Cardiac fibroblast (primary cell): ENCODE data around the gene POMT1.
"Not testable (repeated sequence)": the region's sequence is repeated elsewhere in the genome, so short reads cannot be mapped to it uniquely, and the experiment has no call there.

Experiments
- DNase-seq, 2 donors: peaks; one replicate each; pipeline versions ENCODE4 v3.0.0 to v3.0.0-alpha.2; 2010; ENCODE audit warnings: low read depth in 2 of 2
- H3K4me3 ChIP-seq, 2 donors: replicated peaks in 1 of 2; 1 replicate in 1 of 2; 2 replicates in 1 of 2; pipeline ENCODE4 v1.5.1; 2011; ENCODE audit warnings: low read depth in 2 of 2, low read length in 2 of 2, mild to moderate bottlenecking in 2 of 2, moderate library complexity in 1 of 2
- CTCF ChIP-seq: IDR thresholded peaks from one replicate; pipeline ENCODE4 v1.5.1; 2011; ENCODE audit warnings: low read depth, mild to moderate bottlenecking, low read length, inconsistent platforms

Gene POMT1

GRCh38 chr9:131539223-131539923, 36.7 kb downstream of the POMT1 start:
- no peak for TF ChIP-seq CTCF
- DNase-seq: no peak
- H3K4me3 ChIP-seq: no peak overlapping the region

GRCh38 chr9:131543141-131543540, 40.4 kb downstream of the POMT1 start:
- TF ChIP-seq CTCF: no peak
- no peak for DNase-seq
- no peak overlapping the region for H3K4me3 ChIP-seq

- TF ChIP-seq CTCF: no peak
- H3K4me3 ChIP-seq: no peak within 1 kb of the TSS
- DNase-seq: no peak
Observed at GRCh38 chr9:131545003-131545785, 42.5 kb downstream of the POMT1 start, which contains the start of gene PRRT1B. Gene PRRT1B (plus strand): TSS chr9:131545523. CDS start chr9:131545616, 93 bp downstream.

- TF ChIP-seq CTCF: no peak
- no peak overlapping the region for H3K4me3 ChIP-seq
- no peak for DNase-seq
Observed at GRCh38 chr9:131545786-131546335, 43.1 kb downstream of the POMT1 start.

- no peak for DNase-seq
- peak; percentile 1 for TF ChIP-seq CTCF
- peak overlapping the region; percentile 19 to 32 for H3K4me3 ChIP-seq
Observed at GRCh38 chr9:131546336-131547084, 43.8 kb downstream of the POMT1 start.

GRCh38 chr9:131549186-131549585, 46.5 kb downstream of the POMT1 start:
- H3K4me3 ChIP-seq, DNase-seq: not testable (repeated sequence)

GRCh38 chr9:131550465-131550864, 47.7 kb downstream of the POMT1 start:
- H3K4me3 ChIP-seq, DNase-seq: not testable (repeated sequence)
